Hindlimb muscle (tissue), 1 donor: ENCODE results near the gene DIP2A. TPM values are rescaled to one million over a fixed set of nuclear protein-coding genes. Genes with fewer than 3 reads are reported as not detected.

Experiments used
- DNase-seq: peaks from one replicate; pipeline ENCODE4 v3.0.0-alpha.2; 2013
- polyA plus RNA-seq: library from polyadenylated mRNA; unstranded; fragments of 120-200 nt; gene quantifications from one replicate; pipeline ENCODE4 v1.2.1, GENCODE V29; 2013; ENCODE audit not compliant: insufficient read length

The DIP2A gene
- polyA plus RNA-seq, 1 donor, result 30.7 TPM

DNA sequence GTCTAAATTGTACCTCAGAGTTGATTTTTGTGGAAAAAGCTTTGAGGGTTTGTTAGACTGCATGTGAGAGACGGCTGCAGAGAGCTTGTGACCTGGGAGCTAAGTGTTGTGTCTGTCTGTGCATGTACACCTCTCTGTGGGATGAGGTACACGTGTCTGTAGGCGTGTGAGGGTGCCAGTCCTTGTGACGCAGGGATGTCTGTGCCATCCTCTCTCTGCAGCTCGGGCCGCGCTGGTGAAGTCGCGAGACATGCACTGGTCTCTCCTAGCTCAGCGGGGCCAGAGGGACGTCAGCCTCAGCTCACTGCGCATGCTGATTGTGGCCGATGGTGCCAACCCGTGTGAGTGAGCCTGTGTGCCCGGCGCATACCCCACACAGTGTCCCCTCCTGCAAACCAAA, 79.6 kb downstream of the DIP2A start:
- no peak for DNase-seq

DNA sequence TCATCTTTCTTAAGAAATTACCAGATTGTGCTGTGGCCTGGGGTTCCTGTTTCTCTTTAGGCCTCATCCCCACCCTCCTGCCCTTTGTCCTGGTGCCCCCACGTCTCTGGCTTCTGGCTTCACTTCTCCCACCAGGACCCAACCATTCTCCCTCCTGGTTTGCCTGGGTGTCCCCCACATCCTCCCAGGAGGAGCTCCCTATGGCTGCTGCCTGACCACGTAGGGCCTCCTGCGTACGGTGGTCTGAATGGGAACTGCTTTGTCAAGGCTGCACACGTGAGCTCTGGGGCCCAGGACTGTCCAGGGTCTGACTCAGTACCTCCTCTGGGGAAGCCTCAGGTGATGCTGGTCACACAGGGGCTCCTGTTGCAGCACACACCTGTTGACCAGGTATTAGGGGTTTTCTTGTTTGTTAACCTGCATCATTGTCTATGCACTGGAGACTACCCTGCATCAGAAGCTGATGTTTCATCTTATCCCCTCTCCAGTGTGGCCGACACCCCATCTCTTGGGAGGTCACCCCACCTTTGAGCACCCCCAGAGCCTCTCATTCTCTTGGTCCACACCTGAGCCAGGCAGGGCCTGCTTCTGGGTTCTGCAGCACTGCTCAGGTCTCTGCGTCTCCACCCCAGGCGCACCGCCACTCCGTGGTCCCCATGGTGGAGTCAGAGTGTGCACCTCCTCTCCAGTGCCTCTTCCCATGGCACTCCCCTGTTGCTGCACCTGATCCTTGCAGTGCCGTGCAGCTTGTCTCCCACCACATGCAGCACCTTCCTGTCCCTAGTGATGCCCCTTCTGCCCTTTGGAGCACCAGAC, 80.4 kb downstream of the DIP2A start:
- DNase-seq, result no peak

DNA sequence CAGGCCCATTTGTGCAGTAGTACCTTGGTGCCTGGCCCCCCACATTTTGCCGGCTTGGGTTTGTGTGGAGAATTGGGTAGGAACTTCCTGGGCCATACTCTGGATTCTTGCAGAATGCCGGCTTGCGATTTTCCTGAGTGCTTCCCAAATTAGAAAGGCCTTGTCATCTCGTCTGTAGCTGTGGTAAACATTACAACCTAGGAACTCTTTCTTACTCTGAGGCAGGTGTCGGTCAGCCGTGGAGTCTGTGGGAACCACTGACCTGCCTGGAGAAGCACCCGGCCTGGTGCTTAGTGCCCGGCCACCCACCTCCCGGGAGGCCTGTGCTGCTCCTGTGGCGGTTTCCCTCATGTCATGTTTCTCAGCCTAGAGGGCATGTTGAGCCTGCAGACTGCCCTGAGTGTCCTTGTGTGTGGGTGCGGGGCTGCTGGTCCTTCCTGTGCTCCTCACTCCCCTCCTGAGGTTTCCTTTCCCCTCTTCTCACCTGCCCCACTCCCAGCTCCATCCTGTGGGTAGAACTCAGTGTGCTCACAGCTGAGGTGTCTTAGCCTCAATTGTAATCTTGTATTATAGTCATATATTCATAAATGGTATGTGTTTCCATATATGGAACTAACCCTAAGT, 81.5 kb downstream of the DIP2A start:
- DNase-seq, result no peak

DNA sequence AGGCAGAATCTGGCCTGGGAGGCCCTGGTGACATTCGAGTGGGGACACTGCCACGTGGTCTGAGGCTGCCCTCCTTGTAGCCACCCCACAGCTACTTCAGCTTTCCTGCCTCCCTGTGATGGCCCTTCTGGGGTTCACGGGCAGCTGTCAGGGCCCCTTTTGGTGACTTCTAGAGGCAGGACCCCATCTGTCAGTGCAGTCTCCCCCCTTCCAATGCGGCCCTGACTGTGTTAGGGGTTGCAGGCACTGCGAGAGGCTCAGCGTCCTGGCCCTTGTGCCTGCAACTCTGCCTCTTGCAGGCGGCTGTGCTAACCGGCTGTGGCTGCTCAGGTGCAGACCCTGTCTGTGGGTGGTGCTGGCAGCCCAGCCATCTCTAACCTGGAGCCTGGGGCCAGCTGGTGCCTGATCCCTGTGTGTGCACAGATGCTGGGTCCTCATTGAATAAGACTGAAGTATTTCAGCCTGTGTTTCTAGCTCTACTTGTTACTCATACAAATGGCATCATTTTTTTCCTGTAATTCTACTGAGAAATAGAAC, 84.0 kb downstream of the DIP2A start:
- DNase-seq, result no peak

DNA sequence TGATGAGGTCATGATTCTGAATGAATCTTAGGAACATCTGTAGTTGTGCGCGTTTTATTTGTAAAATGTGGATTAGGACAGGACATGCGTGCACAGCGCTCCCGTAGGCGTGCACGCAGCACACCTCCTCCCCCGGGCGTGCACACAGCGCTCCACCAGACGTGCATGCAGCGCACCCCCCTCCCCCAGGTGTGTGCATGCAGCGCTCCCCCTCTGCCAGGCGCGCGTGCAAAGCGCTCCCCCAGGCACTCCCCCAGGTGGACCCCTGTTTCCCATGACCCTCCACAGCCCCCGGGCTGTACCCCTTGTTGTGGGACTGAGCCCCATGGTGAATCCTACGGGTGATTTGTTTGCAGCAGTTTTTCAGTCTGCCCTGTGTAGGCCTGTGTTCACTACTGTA, 84.6 kb downstream of the DIP2A start:
- DNase-seq, result no peak

DNA sequence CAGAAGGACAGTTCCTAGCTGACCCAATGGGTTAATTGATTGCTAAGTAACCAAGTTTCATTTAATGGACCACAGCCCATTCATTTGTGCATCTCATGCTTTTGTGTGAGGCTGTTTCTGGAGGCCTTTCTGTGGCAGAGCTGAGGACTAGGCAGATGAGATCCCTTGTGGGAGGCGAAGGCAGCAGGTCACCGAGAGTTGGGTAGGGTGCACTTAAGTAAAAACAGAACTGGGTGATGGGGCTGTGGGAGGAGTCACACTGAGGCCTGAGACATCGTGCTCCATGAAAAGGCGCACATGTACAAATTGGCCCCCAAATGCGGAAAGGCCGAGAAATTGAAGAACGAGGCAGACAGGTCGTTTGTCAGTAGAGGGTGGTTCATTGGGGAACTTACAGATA, 85.3 kb downstream of the DIP2A start:
- DNase-seq, result no peak

DNA sequence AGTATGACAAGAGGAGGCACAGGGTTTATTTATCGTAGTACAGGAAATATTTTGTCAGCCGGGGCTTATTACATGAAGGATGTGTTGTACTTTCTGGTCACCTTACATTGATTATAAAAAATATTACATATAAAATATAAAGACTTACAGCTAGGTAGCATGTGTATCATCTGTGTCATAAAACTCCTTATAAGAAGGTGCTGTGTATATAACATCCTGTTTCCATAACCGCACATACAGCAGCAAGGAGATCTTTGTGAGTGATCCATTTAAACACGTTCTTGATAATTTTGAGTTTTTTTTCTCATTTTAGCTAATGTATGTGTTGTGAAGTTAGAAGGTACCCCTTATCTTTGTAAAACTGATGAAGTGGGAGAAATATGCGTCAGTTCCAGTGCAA, 86.1 kb downstream of the DIP2A start:
- no peak for DNase-seq

DNA sequence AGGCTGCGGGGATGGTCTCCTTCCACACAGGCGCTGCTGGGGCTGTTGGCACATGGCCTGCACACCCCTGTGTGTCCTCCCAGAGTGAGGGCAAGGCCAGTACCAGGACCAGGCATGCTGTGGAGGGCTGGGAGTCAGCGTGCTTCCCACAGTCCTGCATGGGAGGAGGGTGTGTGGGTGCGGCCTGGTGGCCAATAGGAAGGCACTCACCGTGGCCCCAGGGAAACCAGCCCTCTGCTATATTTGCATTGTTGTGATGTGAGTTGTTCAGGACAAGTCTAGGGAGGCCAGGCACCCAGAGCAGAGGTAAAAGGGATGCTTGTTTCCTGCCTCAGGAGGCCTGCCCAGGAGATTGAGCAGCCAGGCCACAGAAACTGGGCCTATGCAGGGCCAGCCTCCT, 86.7 kb downstream of the DIP2A start:
- no peak for DNase-seq

DNA sequence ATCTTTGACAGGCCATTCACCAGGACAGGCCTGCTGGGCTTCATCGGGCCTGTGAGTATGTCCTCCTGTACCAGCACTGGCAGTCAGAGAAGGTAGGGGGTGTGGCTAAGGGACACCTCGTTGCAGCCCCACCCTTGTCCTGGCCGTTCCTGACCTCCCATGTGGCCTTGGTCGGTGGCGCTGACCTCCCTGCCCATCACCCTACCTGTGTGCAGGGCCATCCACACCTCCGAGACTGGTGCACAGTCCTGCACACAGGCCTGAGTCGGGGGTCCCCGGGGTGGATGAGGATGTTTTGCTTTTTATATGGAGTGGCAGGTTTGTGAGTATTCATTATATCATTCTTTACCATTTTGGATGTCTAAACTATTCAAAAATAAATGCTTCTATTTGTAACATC, 87.2 kb downstream of the DIP2A start:
- no peak for DNase-seq

DNA sequence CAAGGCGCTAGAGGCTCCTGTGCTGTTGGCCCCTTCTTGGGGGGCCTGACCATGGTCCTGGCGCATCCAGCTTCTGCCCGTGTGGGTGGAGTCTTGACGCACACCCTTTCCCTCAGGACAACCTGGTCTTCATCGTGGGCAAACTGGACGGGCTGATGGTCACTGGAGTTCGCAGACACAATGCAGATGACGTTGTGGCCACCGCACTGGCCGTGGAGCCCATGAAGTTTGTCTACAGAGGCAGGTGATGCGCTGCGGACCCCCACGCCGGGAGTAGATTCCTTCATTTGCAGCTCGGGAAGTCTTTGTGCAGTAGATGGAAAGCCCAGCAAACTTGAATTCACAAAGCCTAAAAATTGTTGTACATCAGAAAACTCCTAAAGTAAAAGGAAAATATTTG, 88.1 kb downstream of the DIP2A start:
- DNase-seq, result no peak

DNA sequence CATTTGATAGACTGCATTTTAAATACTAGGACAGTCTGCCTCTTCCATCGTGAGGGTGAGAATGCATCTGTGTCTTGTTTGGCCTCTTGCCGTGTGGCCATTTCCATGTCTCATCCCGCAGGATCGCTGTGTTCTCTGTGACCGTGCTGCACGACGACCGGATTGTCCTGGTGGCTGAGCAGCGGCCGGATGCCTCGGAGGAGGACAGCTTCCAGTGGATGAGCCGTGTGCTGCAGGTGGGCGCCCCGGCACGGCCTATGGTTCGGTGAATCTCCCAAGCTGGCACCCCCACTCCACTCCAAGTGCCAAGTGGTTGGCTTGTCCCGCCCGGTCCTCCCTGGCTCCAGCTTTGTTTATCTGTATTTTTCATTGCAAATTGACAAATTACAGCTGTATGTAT, 91.0 kb downstream of the DIP2A start:
- no peak for DNase-seq

DNA sequence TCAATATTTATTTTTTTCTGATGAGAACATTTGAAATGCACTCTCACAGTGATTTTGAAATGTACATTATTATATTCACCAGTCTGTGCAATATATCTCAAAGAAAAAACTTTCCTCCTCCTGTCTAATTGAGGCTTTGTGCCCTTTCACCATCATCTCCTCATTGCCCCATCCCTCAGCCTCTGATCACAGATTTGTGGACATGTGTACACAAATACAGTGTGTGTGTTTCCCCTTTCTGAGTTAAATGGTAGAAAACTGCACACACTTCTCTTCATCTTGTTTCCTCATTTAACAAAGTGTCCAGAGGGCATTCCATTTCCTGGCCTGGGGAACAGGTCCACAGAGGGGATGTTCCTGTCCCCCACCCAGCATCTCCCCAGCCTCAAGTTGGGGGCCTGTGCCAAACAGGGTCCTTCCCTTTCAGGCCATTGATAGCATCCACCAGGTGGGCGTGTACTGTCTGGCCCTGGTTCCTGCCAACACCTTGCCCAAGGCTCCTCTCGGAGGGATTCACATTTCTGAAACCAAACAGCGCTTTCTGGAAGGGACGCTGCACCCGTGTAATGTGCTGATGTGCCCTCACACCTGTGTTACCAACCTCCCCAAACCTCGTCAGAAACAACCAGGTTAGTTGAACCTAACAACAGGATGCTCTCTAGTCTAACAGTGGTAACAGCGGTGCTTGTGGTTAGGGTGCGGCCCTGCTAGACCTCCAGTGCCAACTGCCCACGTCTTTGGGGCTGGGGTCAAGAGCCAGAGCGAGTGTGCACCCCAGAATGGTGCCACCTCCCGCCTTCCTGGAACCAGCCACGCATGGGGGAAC, 91.6 kb downstream of the DIP2A start:
- no peak for DNase-seq

DNA sequence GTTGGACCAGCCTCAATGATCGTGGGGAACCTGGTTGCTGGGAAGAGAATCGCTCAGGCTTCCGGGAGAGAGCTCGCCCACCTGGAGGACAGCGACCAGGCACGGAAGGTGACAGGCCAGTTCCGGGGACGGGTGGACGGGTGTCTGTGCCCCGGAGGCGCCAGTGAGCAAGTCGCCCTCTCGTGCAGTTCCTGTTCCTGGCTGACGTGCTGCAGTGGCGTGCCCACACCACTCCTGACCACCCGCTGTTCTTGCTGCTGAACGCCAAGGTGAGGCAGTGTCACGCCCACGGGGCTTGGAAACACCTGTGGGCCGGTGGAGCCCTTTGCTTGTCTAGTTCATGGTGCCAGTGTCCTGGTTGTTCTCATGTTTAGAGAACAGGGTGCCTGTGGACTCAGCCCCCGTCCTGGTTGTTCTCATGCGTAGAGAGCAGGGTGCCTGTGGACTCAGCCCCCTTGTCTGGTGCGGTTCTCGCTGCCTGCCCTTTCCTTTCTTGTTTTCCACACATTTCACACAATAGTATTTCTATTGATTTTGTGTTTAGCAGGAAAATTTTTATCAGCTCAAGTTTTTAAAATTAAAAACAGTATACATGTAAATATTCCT, 93.0 kb downstream of the DIP2A start:
- no peak for DNase-seq

DNA sequence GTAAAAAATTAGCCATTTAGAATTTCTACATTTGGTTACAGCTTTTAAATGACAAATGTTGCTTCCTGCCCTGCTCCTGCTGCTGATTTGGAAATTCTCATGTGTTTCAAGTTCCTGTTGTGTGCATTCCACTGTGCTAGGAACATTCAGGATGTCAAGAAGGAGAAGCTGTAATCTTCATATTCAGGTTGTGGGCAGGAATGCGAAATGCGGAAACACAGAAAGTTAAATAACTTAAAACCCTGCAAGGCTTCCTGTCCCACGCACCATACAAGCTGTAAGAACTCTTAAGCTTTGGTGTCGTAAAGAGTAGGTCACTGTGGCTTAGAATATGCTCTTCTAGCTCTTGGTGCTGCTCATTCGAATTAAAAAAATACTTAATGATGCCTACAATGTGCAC, 93.6 kb downstream of the DIP2A start:
- no peak for DNase-seq

DNA sequence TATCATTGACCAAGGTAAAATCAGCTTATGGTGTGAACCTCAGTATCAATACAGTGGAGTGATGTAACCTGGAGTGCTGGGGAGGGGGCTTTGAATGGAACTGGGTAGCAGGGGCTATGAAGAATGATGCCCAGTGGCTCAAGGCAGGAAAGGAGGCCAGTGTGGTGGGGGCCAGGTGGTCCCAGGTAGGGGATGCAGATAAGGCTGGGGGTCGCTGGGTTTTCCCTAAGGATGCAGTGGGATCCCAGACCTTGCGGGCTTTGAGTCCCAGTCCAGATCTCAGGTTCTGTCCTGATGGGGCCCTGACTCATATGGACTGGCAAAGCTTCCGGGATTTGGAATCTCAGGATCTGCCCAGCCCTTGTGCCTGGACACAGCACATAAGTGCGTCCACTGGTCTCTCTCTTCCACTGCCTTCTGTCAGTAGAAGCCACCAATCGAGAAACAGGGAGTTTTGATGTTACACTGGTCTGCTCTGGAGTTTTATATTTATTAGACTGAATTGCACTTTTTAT, 94.2 kb downstream of the DIP2A start:
- no peak for DNase-seq

DNA sequence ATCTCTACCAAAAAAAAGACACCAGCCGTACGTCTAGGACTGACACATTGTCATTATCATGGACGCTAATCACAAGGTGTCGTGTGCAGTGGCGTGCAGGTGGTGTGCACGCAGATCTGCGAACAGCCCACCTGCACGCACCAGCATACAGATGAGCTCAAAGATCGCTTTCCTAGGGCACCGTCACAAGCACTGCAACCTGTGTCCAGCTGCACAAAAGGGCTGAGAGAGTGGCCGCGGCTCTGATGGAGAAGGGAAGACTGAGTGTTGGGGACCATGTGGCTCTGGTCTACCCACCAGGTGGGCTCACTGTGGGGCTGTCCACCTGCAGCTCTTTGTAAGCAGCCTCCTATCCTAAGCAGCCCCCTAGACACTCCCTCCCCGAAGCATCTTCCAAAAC, 95.3 kb downstream of the DIP2A start:
- DNase-seq, result no peak

DNA sequence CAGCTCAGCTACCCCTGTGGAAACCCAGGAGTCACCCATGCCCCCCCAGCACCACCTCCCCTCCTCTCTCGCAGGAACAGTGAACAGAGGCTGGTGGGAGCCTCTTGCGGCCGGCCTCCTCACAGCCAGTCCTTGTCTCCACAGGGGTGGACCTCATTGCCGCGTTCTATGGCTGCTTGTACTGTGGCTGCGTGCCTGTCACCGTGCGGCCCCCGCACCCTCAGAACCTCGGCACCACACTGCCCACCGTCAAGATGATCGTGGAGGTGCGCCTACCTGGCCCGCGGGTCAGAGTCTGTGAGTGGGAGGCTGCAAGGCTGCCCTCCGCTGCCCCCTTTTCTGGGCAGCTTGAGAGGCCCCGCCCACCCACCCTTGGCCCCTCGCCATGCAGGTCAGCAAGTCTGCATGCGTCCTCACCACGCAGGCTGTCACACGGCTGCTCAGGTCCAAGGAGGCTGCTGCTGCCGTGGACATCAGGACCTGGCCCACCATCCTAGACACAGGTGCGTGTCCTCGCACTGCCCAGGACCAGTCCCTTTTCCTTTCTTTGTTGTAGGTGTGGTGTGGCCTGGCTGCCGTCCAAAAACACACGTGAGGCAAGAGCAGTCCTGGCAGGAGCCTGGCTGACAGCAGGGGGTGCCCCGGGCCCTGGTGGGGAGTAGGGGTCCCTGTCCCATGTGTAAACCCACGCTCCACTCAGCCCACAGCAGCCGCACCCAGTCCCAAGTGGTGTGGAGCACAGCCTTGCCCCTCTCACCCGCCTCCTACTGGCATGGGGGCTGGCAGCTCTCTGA, 95.9 kb downstream of the DIP2A start:
- no peak for DNase-seq

DNA sequence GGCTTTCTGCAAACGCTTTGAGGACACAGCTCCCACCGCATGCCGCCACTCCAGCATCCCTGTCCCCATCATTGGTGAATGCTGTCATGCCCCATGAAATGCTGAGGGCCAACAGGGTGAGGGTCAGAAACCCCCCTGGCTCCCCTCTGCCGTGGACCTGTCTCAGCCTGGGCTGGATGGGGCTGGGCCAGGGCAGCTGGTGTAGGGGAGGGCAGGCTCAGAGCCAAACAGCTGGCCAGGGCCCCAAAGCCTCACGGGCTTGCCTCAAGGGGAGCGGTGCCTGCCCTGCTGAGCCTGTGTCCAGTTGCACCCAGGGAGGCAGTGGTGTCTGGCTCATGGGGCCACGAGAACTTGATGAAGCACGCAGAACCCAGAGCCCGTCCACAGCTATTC, 96.5 kb downstream of the DIP2A start:
- DNase-seq, result no peak

DNA sequence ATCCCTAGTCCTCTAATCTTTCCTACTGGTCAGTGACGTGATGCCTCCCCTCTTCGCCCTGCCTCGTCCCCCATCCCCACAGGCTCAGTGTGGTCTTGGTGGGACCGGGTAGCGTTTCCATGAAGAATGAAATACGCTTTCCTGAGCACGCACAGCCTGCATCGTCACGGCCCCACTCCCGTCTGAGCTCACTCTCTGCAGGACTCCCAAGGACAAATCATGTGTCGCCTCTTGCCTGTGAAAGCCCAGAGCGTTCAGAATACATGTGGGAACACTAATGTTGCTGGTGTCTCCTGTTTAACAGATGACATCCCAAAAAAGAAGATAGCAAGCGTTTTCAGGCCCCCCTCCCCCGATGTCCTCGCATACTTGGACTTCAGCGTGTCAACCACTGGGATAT, 97.0 kb downstream of the DIP2A start:
- DNase-seq, result no peak

DNA sequence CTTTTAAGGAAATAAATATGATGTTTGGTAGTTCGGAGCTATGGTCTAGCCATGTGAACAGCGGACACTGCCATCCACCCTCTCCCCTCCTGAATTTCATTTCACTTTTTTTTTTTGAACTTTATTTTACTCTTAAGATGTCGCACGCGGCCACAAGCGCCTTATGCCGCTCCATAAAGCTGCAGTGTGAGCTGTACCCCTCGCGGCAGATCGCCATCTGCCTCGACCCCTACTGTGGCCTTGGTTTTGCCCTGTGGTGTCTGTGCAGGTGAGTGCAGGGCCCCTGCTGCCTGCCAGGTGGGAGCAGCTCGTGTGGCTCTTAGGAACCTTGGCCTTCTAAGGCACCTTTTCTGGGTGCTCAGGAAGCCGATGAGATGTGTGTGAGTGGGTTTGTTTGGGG, 98.1 kb downstream of the DIP2A start:
- DNase-seq, result no peak

DNA sequence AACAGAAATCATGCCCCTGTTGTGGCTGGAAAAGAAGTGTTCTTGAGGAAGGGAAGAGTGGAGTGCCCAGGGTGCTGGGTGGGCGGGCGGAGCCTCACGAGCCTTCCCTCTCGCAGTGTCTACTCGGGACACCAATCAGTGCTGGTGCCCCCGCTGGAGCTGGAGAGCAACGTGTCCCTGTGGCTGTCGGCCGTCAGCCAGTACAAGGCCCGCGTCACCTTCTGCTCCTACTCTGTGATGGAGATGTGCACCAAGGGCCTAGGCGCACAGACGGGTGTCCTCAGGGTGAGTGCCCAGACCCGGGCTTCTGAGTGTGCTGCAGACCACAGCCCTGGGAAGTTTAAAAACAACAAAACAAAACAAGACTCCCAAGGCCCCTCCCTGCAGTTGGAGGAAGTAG, 98.8 kb downstream of the DIP2A start:
- no peak for DNase-seq

DNA sequence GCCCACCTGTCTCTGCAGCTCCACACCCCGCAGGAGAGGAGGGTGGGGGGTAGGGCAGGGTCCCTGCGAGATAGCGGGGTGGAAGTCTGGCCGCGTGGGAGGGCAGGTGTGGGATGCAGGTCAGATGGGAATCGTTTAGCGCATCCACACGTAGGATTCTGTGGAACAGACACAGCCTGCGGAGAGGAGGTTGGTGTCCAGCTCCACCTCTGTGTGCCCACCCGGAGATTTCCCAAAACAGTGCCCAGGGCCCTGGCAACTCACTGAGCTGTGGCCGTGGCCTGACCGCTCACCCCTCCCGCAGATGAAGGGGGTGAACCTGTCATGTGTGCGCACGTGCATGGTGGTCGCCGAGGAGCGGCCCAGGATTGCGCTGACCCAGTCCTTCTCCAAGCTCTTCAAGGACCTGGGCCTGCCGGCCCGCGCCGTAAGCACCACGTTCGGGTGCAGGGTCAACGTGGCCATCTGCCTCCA, 99.3 kb downstream of the DIP2A start:
- no peak for DNase-seq
